Loucy (cell line): ENCODE results near the gene SAMD13.

ENCODE experiments used
- H2AFZ ChIP-seq: fragments of 200-600 bp; sonication (generic); 2 replicates; pipeline ENCODE4 v1.6.0; 2016; ENCODE audit warnings: antibody characterized with exemption, mild to moderate bottlenecking, low read length, moderate library complexity
- H3F3A ChIP-seq: fragments of 200-600 bp; 2 replicates; pipeline ENCODE4 v1.6.0; 2016; ENCODE audit warnings: antibody characterized with exemption, low read depth, mild to moderate bottlenecking
- H3K27me3 ChIP-seq: fragments of 200-600 bp; sonication (generic); 2 replicates; pipeline ENCODE4 v1.6.1; 2014; ENCODE audit warnings: low read length, mild to moderate bottlenecking; ENCODE audit not compliant: insufficient read depth, poor library complexity, severe bottlenecking
- H3K36me3 ChIP-seq: fragments of 200-600 bp; sonication (generic); 2 replicates; pipeline ENCODE4 v1.6.1; 2016; ENCODE audit warnings: low read length; ENCODE audit not compliant: insufficient read depth
- H3K4me1 ChIP-seq: fragments of 200-600 bp; sonication (generic); 2 replicates; pipeline ENCODE4 v1.5.1; 2014; ENCODE audit warnings: low read length, mild to moderate bottlenecking; ENCODE audit not compliant: insufficient read depth, poor library complexity, severe bottlenecking
- H3K4me2 ChIP-seq: fragments of 200-600 bp; sonication (generic); 2 replicates; pipeline ENCODE4 v1.6.0; 2014; ENCODE audit warnings: antibody characterized with exemption, low read length, low read depth, mild to moderate bottlenecking; ENCODE audit not compliant: poor library complexity, severe bottlenecking
- H3K4me3 ChIP-seq: fragments of 200-600 bp; sonication (generic); 2 replicates; pipeline ENCODE4 v1.5.1; 2014; ENCODE audit warnings: low read length, mild to moderate bottlenecking, mixed read lengths; ENCODE audit not compliant: poor library complexity, severe bottlenecking
- H3K79me2 ChIP-seq: fragments of 200-600 bp; sonication (generic); 2 replicates; pipeline ENCODE4 v1.6.1; 2014; ENCODE audit warnings: low read length; ENCODE audit not compliant: insufficient read depth
- H3K9ac ChIP-seq: fragments of 200-600 bp; sonication (generic); 2 replicates; pipeline ENCODE4 v1.6.0; 2014; ENCODE audit warnings: mild to moderate bottlenecking, low read depth, low read length, moderate library complexity; ENCODE audit not compliant: poor library complexity, severe bottlenecking
- H3K9me2 ChIP-seq: fragments of 200-600 bp; sonication (generic); replicated peaks from 2 replicates; pipeline ENCODE4 v1.6.1; 2016; ENCODE audit warnings: low read depth, low read length, mixed read lengths
- H3K9me3 ChIP-seq: fragments of 200-600 bp; sonication (generic); 2 replicates; pipeline ENCODE4 v1.6.1; 2014; ENCODE audit warnings: mild to moderate bottlenecking, antibody characterized with exemption, low read length, low read depth; ENCODE audit not compliant: insufficient read depth
- H4K20me1 ChIP-seq: fragments of 200-600 bp; sonication (generic); 2 replicates; pipeline ENCODE4 v1.6.0; 2014; ENCODE audit warnings: antibody characterized with exemption, low read length, mild to moderate bottlenecking; ENCODE audit not compliant: insufficient read depth, poor library complexity, severe bottlenecking
- EZH2phosphoT487 ChIP-seq: fragments of 200-600 bp; IDR thresholded peaks from 2 replicates; pipeline ENCODE4 v1.6.1; 2018; ENCODE audit warnings: antibody characterized with exemption, mild to moderate bottlenecking, moderate library complexity, borderline replicate concordance
- TF ChIP-seq, protein P1 (sequence below): fragments of 200-600 bp; sonication (generic); conservative IDR thresholded peaks from 2 replicates; pipeline ENCODE4 v1.5.1; 2014; ENCODE audit warnings: mild to moderate bottlenecking, antibody characterized with exemption, low read length

The SAMD13 gene

GRCh38 chr1:84358695-84359094, 57.2 kb downstream of the SAMD13 start:
- Histone ChIP-seq H2AFZ (no peak overlapping the region), H3K36me3 (no peaks in the 10 kb centered on the region), H3F3A (no peaks in the 10 kb centered on the region), H3K27me3 (no peaks in the 10 kb centered on the region), H4K20me1 (no peaks in the 10 kb centered on the region), H3K9me3 (no peaks in the 10 kb centered on the region), H3K9me2 (no peaks in the 10 kb centered on the region), H3K4me3 (no peak overlapping the region), H3K4me2 (no peak overlapping the region), H3K9ac (no peak overlapping the region), H3K4me1 (no peaks in the 10 kb centered on the region), H3K79me2 (no peaks in the 10 kb centered on the region)
- no peak for TF ChIP-seq EZH2phosphoT487
- TF ChIP-seq, protein P1, sequence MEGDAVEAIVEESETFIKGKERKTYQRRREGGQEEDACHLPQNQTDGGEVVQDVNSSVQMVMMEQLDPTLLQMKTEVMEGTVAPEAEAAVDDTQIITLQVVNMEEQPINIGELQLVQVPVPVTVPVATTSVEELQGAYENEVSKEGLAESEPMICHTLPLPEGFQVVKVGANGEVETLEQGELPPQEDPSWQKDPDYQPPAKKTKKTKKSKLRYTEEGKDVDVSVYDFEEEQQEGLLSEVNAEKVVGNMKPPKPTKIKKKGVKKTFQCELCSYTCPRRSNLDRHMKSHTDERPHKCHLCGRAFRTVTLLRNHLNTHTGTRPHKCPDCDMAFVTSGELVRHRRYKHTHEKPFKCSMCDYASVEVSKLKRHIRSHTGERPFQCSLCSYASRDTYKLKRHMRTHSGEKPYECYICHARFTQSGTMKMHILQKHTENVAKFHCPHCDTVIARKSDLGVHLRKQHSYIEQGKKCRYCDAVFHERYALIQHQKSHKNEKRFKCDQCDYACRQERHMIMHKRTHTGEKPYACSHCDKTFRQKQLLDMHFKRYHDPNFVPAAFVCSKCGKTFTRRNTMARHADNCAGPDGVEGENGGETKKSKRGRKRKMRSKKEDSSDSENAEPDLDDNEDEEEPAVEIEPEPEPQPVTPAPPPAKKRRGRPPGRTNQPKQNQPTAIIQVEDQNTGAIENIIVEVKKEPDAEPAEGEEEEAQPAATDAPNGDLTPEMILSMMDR = no peak

DNA sequence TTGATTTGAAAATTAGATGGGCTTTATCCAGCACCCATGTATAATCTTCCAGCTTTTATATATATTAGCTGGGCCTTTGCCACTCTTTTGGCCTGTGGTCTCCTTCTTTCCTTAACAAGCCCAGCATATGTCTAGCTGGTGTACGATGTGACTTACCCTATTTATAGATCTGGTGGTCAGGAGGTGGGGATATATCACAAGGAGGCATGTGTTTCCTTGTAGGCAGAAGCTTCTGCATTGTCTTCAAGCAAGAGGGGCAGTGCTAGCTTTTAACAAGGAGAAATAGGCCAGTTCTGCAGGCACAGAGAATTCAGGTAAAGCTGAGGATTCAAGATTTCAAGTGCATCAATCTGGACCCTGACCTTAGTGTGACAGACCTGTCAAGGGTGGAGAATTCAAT, 58.8 kb downstream of the SAMD13 start:
- Histone ChIP-seq H3K4me2 (no peak overlapping the region), H2AFZ (no peak overlapping the region), H3K79me2 (no peaks in the 10 kb centered on the region), H3F3A (no peaks in the 10 kb centered on the region), H3K9ac (no peak overlapping the region), H3K9me3 (no peaks in the 10 kb centered on the region), H3K4me3 (no peak overlapping the region), H3K4me1 (peaks cover under 1% of the 10 kb centered on the region), H4K20me1 (no peaks in the 10 kb centered on the region), H3K36me3 (no peaks in the 10 kb centered on the region), H3K9me2 (no peaks in the 10 kb centered on the region), H3K27me3 (no peaks in the 10 kb centered on the region)
- TF ChIP-seq, protein P1 = no peak
- no peak for TF ChIP-seq EZH2phosphoT487

GRCh38 chr1:84361796-84362195, 60.3 kb downstream of the SAMD13 start:
- TF ChIP-seq, protein P1 = no peak
- TF ChIP-seq EZH2phosphoT487 = no peak
- Histone ChIP-seq H3K9me2 (no peaks in the 10 kb centered on the region), H3K4me3 (no peak overlapping the region), H3K4me2 (no peak overlapping the region), H3K9ac (no peak overlapping the region), H3K4me1 (peaks cover 7% of the 10 kb centered on the region), H3K79me2 (no peaks in the 10 kb centered on the region), H3K27me3 (no peaks in the 10 kb centered on the region), H3K36me3 (no peaks in the 10 kb centered on the region), H3K9me3 (no peaks in the 10 kb centered on the region), H4K20me1 (no peaks in the 10 kb centered on the region), H2AFZ (no peak overlapping the region), H3F3A (no peaks in the 10 kb centered on the region)
